GM21367 (cell line): Measurements from ENCODE around the gene B4GALNT4.
"Not testable (repeated sequence)": the region's sequence is repeated elsewhere in the genome, so short reads cannot be mapped to it uniquely, and the experiment has no call there.

ENCODE experiments used
- ATAC-seq: cut with Tn5 transposase; IDR thresholded peaks from one replicate; pipeline ENCODE4 v1.9.1; 2021; ENCODE audit not compliant: unreplicated experiment

The B4GALNT4 gene, protein sequence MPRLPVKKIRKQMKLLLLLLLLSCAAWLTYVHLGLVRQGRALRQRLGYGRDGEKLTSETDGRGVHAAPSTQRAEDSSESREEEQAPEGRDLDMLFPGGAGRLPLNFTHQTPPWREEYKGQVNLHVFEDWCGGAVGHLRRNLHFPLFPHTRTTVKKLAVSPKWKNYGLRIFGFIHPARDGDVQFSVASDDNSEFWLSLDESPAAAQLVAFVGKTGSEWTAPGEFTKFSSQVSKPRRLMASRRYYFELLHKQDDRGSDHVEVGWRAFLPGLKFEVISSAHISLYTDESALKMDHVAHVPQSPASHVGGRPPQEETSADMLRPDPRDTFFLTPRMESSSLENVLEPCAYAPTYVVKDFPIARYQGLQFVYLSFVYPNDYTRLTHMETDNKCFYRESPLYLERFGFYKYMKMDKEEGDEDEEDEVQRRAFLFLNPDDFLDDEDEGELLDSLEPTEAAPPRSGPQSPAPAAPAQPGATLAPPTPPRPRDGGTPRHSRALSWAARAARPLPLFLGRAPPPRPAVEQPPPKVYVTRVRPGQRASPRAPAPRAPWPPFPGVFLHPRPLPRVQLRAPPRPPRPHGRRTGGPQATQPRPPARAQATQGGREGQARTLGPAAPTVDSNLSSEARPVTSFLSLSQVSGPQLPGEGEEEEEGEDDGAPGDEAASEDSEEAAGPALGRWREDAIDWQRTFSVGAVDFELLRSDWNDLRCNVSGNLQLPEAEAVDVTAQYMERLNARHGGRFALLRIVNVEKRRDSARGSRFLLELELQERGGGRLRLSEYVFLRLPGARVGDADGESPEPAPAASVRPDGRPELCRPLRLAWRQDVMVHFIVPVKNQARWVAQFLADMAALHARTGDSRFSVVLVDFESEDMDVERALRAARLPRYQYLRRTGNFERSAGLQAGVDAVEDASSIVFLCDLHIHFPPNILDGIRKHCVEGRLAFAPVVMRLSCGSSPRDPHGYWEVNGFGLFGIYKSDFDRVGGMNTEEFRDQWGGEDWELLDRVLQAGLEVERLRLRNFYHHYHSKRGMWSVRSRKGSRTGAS

DNA sequence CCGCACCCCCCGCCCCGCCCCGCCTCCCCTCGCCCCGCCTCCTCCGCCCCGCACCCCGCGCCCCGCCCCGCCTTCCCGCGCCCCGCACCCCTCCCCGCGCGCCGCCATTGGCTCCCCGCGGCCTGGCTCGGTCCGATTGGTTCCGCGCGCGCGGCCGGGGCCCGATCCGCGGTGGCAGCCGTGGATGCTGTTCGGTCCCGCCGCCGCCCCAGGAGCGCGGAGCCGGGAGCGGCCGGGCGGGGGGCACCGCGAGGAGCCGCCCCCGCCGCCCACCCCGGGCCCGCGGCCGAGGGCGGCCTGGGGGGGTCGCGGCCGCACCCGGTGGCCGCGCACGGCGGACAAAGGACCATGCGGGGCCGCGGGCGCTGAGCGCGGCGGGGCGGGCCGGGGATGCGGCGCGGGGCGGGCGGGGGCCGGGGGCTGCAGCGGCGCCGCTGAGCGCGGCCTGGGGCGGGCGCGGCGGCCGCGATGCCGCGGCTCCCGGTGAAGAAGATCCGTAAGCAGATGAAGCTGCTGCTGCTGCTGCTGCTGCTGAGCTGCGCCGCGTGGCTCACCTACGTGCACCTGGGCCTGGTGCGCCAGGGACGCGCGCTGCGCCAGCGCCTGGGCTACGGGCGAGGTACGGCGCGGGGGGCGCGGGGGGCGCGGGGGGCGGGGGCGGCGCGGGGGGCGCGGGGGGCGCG, at the start of gene B4GALNT4:
Gene B4GALNT4, plus strand, starts transcription at position 164 of the 683 bp plus-strand sequence. Its CDS starts 305 bp downstream, at position 469.
- no peak for ATAC-seq

- ATAC-seq, result not testable (repeated sequence)
Measured at GRCh38 chr11:319888-320273, 49.4 kb upstream of the B4GALNT4 start.

DNA sequence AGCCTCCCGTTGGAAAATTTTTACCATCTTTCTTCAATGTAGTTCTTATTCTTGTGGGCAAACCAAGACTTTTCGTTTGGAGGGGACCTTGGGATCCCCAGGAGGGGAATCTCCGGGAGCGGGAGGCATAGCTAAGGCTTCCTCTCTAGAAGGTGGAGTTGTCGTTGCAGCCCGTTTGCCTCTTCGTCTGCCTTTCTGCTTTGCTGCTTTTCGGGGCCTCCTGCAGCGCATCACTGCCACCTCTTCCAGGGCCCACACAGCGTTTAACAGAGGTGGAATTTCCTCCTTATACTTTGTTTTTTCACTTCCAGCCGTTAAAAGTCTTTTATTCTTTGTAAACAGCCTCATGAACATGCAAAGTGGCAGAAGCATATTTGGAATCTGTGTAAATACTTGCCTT, 45.1 kb upstream of the B4GALNT4 start:
- no peak for ATAC-seq

- ATAC-seq, result not testable (repeated sequence)
Measured at GRCh38 chr11:324593-325517, 44.4 kb upstream of the B4GALNT4 start.

DNA sequence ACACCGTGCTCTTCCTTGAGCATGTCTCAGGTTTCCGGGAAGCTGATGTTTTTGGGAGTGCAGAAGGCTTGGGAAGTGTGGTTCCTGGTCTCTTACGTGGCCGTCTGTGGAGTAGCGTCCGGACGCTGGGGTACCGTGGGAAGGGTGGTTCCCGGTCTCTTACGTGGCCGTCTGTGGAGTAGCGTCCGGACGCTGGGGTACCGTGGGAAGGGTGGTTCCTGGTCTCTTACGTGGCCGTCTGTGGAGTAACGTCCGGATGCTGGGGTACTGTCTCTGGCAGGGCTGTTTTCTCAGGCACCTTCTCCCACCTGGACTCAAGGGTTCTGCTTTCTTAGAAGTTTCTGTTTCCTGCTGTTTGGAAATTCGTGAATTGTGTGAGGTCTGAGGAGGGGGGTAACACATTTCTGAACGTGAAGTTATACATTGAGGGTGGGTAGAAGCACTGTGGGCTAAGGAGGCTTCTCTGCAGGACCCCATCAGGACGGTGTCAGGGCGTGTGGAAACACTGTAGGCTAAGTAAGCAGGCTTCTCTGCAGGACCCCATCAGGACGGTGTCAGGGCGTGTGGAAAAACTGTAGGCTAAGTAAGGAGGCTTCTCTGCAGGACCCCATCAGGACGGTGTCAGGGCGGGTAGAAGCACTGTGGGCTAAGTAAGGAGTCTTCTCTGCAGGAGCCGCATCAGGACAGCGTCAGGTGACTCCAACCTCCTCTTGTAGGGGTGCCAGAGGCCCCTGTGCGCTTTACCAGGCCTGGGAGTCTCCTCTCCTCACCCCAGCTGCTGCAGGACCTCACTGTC, 43.3 kb upstream of the B4GALNT4 start:
- no peak for ATAC-seq

- ATAC-seq, result no peak
Measured at GRCh38 chr11:326592-326841, 42.8 kb upstream of the B4GALNT4 start.

DNA sequence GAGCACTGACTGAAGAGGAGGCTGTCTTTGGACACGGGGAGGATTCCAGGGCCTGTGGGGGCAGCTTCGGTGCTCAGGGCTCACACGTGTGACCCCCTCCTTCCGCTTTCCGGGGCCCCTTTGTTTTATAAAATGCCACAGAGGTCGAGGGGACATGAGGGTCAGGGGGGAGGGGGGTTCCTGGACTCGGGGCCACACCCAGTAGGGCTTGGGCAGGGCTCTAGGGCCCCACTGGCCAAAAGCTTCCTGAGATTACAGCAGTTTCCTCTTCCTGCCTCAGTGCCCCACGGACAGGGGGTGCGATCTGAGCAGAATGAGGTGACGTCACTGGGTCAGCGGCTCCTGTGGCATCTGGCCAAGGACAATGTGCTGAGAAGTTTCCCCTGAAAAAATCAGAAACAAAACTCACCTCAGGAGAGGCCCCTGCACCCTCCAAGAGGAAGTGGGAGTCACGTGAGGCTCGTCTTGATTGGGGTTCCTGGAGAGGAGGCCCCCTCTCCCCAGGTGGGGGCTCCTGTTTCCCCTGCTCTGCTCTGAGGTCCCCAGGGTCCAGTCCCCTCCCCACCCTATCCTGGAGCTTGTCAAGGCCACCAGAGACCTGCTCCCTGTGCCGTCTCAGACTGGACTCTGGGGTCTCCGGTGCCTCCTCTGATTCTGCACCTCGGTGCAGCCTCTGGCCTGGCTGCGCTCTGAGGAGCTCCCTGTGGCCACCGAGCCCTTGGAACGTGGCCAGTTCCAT, 42.3 kb upstream of the B4GALNT4 start:
- ATAC-seq, result peak; percentile 55

DNA sequence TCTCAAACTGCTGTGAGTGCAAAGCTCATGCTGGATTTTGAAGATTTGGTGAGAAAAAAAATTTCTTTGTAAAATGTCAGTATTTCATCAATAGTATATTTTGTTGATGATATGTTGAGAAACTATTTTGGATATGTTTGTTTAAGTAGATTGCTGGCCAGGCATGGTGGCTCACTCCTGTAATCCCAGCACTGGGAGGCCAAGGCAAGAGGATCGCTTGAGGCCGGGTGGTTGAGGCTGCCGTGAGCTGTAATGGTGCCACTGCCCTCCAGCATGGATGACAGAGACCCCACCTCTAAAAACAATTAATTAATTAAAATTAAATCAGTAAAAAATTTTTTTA, 41.7 kb upstream of the B4GALNT4 start:
- no peak for ATAC-seq

DNA sequence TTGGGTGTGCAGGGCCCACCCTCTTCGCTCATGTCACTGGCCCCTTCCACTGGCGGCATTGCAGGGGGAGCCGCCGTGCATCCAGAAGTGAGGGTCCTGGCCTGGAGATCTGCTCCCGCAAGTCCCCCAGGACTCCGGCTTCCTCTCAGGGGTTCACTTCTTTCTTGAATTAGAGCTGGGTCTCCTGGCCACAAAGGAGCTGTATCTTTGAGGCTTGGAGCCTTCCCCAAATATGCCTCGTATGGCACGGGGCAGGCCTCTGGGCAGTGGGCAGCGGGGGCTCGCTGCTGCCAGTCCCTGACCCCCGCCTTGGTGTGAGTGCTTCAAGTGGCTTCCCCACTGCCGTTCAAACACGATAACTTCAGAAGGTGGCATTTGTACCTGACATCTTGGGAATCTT, 41.3 kb upstream of the B4GALNT4 start:
- ATAC-seq, result no peak

- ATAC-seq, result not testable (repeated sequence)
Measured at GRCh38 chr11:328516-329100, 40.7 kb upstream of the B4GALNT4 start.

DNA sequence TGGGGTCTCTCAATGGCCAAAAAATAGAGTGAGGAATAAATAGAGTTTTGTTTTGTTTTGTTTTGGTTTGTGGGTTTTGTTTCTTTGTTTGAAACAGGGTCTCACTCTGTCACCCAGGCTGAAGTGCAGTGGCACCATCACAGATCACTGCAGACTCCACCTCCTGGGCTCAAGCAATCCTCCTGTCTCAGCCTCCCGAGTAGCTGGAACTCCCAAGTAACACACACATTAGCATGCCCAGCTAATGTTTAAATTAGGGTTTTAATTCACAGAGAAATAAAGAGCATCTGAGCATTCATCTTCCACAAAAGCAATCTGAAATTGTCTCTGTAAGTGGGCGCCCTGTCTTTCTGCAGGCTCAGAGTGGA, 39.4 kb upstream of the B4GALNT4 start:
- no peak for ATAC-seq

DNA sequence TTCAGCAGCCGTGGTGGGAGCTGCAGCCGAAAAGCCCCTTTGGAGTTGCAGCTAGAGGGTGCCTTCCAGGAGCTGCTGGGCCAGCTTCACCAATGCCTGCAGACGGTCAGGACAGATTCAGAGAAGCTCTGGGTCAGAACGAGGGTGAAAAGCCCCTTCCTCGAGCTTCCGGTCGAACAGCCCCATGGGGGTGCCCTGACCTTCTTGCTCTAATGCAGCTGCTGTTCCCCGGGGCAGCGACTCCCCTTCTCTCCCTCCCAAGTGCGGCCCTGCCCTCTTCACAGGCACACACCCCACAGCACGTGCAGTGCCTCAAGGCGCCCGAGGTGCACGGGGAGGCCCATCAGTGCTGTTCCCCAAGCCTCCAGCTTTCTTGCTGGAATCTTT, 39.0 kb upstream of the B4GALNT4 start:
- no peak for ATAC-seq

- ATAC-seq, result no peak
Measured at GRCh38 chr11:330694-331357, 38.5 kb upstream of the B4GALNT4 start.

GRCh38 chr11:331358-332060, 37.8 kb upstream of the B4GALNT4 start:
- no peak for ATAC-seq

GRCh38 chr11:332651-333480, 36.4 kb upstream of the B4GALNT4 start:
- no peak for ATAC-seq

GRCh38 chr11:333616-334263, 35.6 kb upstream of the B4GALNT4 start:
- ATAC-seq, result not testable (repeated sequence)
